ENCODE results near the gene OXCT1.
"Not testable (repeated sequence)": the region's sequence is repeated elsewhere in the genome, so short reads cannot be mapped to it uniquely, and the experiment has no call there.

The OXCT1 gene

GRCh38 chr5:41821051-41821450, 49.2 kb downstream of the OXCT1 start:
- DNase-seq, result no peak

GRCh38 chr5:41820150-41820549, 50.1 kb downstream of the OXCT1 start:
- no peak for DNase-seq

GRCh38 chr5:41817625-41818301, 52.5 kb downstream of the OXCT1 start:
- DNase-seq, result no peak

- no peak for DNase-seq
Observed at GRCh38 chr5:41815663-41816229, 54.5 kb downstream of the OXCT1 start.

GRCh38 chr5:41815261-41815660, 55.0 kb downstream of the OXCT1 start:
- DNase-seq, result no peak

- not testable (repeated sequence) for DNase-seq
Observed at GRCh38 chr5:41814306-41814705, 55.9 kb downstream of the OXCT1 start.

- no peak for DNase-seq
Observed at GRCh38 chr5:41812156-41812555, 58.1 kb downstream of the OXCT1 start.

GRCh38 chr5:41809128-41809527, 61.1 kb downstream of the OXCT1 start:
- no peak for DNase-seq

- no peak for DNase-seq
Observed at GRCh38 chr5:41808294-41808693, 61.9 kb downstream of the OXCT1 start.

- no peak for DNase-seq
Observed at GRCh38 chr5:41797662-41798061, 72.6 kb downstream of the OXCT1 start.

- no peak for DNase-seq
Observed at GRCh38 chr5:41796061-41796460, 74.2 kb downstream of the OXCT1 start.

- DNase-seq, result no peak
Observed at GRCh38 chr5:41795125-41795524, 75.1 kb downstream of the OXCT1 start.

- no peak for DNase-seq
Observed at GRCh38 chr5:41794471-41794870, 75.8 kb downstream of the OXCT1 start.

- no peak for DNase-seq
Observed at GRCh38 chr5:41793141-41793770, 77.0 kb downstream of the OXCT1 start.

GRCh38 chr5:41790038-41790776, 80.0 kb downstream of the OXCT1 start:
- DNase-seq, result no peak

GRCh38 chr5:41789434-41789833, 80.8 kb downstream of the OXCT1 start:
- no peak for DNase-seq

- DNase-seq, result no peak
Observed at GRCh38 chr5:41788941-41789368, 81.3 kb downstream of the OXCT1 start.

- no peak for DNase-seq
Observed at GRCh38 chr5:41787265-41787664, 83.0 kb downstream of the OXCT1 start.

GRCh38 chr5:41785061-41785460, 85.2 kb downstream of the OXCT1 start:
- DNase-seq, result no peak

GRCh38 chr5:41778410-41778809, 91.8 kb downstream of the OXCT1 start:
- no peak for DNase-seq

GRCh38 chr5:41776435-41776834, 93.8 kb downstream of the OXCT1 start:
- no peak for DNase-seq

- DNase-seq, result no peak
Observed at GRCh38 chr5:41773799-41774198, 96.4 kb downstream of the OXCT1 start.

GRCh38 chr5:41772785-41773442, 97.3 kb downstream of the OXCT1 start:
- DNase-seq, result no peak

All from CD4-positive, alpha-beta T cell treated with Interleukin-6 for 4 hours (primary cell).